NCI-H2029 treated with DMSO at 0.1 percent for 48 hours (cell line): ENCODE results near the gene IFNL3.

ENCODE experiments used
- DNase-seq: peaks from one replicate; lab custom pipeline; 2025; lab: John Stamatoyannopoulos, UW

Gene IFNL3

DNA sequence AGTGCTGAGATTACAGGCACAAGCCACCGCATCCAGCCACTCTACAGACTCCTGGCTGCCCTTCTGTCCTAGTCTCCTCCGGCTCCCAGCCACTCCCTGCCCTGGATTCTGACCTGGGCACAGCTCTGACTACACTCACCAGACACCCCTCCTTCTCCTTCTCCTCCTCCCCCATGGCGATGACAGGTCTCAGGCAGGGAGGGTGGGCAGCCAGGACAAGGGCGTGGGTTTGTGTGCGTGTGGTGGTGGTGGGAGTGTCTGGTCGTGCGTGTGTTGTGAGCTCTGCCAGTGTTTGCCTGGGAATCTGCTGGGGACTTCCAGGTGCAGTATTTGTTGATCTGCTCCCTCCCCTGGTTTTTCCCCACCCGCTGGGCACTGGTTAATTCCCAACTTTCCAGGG is 51.0 kb downstream of the IFNL3 start:
- DNase-seq = no peak
